Activated gamma-delta T cell treated with anti-CD3 and anti-CD28 coated beads, Interleukin-2, amount 50 U/mL, for 16 hours (primary cell): ENCODE results near the gene BLZF1.
A peak's percentile ranks its signal among the peaks of the same experiment; 100 is the strongest.
"Not testable (repeated sequence)": the region's sequence is repeated elsewhere in the genome, so short reads cannot be mapped to it uniquely, and the experiment has no call there.

ENCODE experiments used
- DNase-seq: peaks from one replicate; pipeline ENCODE4 v3.0.0-alpha.2; 2020; ENCODE audit warnings: low read depth

Gene BLZF1

GRCh38 chr1:169360415-169360814 lies 7.6 kb upstream of the BLZF1 start:
- no peak for DNase-seq

GRCh38 chr1:169361281-169361680 lies 6.7 kb upstream of the BLZF1 start:
- DNase-seq = no peak

DNA sequence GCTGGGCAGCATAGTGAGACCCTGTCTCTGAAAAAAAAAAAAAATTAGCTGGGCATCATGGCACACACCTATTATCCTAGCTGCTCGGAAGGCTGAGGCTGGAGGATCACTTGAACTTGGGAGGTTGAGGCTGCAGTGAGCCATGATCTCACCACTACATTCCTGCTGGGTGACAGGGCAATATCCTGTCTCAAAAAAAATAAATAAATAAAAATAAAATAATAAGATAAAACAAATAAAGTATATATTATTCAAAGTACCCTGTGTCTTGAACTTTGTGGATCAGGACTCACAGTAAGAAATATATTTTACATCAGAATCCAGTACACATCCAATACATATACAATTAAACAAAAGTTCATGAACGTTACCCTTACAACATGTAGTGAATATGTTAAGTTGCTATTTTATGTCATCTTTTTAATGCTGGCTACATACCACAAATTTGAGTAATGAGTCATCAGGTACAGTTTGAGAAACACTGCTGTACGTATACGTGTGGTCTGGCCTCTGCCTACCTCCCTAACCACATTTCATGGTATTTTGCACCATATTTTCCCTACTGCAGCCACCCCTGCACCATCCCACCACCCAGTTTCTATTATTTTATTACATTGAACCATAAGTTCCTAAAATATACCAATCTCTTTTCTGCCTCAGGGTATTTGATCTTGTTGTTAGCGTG lies 4.8 kb upstream of the BLZF1 start:
- no peak for DNase-seq

DNA sequence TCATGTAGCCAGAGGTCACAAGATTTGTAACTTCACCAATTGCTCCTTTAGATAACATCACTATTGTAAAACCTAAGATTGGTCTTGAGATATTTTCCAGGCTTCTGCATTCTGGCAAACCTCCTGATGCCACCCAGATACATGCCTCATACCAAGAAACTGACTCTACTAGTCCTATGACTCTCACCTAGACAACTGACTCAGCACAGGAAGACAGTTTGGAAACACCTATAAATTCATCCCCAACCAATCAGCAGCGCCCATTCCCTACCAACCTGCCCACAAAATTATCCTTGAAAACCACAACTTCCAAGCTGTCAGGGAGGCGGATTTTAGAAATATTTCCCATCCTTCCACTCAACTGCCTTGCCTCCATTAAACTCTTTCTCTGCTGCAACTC lies 3.0 kb upstream of the BLZF1 start:
- DNase-seq = no peak

DNA sequence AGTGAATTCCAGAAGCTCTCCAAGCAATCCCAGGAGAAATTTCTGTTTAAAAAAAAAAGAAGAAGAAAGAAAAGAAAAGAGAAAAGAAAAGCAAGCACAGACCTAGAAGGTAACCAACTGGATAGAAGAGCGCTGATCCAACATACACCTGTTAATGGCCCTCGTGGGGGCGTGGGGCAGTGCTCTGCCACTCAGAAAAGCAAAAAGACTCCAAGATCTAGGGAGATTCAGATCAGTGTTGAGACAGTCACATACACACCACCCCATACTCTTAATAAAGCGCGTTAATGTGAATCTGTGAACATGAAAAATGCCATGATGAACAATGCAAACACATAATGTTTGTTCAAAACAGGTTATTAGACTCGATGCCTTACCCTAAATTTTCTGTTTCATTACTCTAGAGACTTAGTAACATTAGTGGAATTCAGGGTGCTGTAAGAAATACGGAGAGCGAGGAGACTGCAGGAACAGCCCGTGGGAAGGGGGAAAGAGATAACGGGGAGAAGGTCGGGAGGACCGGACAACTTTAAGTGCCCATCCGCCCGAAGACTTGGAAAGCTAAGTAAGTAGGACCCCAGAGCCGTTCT lies 804 bp upstream of the BLZF1 start:
- no peak for DNase-seq

GRCh38 chr1:169368406-169368769 lies 393 bp downstream of the BLZF1 start:
- DNase-seq = no peak

- DNase-seq = no peak
These were observed 3.4 kb downstream of the BLZF1 start for GRCh38 chr1:169371404-169371803.

GRCh38 chr1:169381162-169381561 lies 13.2 kb downstream of the BLZF1 start:
- DNase-seq = no peak

DNA sequence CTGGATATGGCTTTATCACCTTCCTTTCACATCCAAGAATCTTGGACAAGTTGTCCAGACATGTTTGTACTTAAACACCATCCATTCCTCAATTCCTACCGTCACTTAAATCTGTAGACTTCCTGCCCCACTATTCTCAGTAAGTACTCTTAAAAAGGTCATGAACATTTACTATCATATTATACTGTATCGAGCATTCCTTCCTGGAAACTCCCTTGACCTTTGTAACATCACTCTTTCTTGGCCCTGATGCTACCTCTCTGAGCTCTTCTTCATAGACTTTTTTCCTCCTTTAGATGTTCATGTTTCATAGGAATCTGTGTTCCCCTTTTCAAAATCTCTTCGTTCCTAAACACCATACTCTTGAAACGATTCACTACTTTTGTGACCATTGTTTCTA lies 15.5 kb downstream of the BLZF1 start:
- DNase-seq = no peak

GRCh38 chr1:169387399-169387798 lies 19.4 kb downstream of the BLZF1 start:
- no peak for DNase-seq

DNA sequence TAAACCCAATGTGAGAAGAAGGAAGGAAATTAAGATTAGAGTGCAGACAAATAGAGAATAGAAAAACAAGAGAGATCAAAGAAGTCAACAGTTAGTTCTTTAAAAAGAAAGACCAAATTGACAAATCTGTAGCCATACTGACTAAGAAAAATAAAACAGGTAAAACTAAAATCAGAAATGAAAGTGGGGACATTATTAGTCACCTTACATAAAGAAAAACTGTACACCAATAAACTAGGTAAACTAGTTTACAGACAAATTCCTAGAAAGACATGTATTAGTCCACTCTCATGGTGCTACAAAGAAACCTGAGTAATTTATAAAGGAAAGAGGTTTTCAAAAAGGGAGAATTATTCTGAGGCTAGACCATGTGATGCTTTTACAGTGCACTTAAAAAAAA lies 22.3 kb downstream of the BLZF1 start:
- DNase-seq = no peak

- no peak for DNase-seq
These were observed 24.4 kb downstream of the BLZF1 start for GRCh38 chr1:169392406-169392805.

DNA sequence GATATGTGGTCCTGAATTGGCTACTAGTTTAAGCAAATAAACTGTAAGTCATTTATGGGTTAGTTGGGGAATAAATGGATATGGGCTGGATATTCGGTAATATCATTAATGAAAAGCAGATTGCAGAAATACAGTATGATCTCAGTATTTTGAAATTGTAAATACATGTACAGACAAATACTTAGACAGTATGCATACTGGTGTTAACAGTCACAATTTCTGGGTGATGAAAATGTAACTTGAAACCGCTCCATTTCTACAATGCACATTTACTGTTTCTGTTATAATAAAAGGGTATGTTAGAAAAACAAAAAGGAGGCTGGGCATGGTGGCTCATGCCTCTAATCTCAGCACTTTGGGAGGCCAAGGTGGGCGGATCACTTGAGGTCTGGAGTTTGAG lies 28.0 kb downstream of the BLZF1 start:
- DNase-seq = no peak

DNA sequence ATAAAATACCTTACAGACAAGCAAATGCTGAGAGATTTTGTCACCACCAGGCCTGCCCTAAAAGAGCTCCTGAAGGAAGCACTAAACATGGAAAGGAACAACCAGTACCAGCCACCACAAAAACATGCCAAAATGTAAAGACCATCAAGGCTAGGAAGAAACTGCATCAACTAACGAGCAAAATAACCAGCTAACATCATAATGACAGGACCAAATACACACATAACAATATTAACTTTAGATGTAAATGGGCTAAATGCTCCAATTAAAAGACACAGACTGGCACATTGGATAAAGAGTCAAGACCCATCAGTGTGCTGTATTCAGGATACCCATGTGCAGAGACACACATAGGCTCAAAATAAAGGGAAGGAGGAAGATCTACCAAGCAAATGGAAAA lies 34.6 kb downstream of the BLZF1 start:
- not testable (repeated sequence) for DNase-seq

GRCh38 chr1:169408340-169408739 lies 40.3 kb downstream of the BLZF1 start:
- not testable (repeated sequence) for DNase-seq

DNA sequence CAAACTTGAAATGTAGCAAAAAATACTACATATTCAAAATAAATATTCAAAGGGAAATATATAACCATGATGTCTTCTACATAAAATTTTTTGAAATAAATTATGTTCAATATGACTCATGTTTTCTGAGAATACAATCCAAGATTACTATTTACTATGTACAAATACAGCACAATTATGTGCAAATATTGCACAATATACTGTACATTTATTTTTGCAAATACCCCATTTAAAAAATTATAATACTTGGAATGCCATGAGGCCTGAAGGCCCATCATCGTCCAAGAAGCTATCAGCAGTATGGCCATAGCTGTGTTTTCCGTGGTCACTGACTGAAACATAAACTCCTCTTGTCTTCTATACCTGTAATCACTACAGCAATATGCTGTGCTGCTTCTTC lies 47.0 kb downstream of the BLZF1 start:
- DNase-seq = no peak

DNA sequence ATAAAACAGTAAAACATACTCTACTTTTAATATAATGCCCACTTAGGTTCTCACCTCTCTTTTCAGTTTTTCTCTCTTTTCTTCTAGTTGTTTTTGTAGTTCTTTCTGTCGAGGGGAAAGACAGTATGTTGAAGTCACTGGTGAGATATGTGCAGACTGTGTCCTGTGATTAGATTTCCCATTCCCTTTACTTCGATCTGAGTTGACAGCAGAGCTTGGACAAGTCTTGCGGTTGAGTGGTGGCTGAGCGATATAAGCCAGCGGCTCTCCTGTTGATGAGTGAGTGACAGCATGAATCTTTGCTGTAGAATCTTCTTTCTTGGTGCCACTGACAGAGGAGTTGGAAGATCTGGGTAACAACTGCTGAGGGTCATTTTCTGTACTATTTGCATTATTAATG lies 53.3 kb downstream of the BLZF1 start:
- no peak for DNase-seq

DNA sequence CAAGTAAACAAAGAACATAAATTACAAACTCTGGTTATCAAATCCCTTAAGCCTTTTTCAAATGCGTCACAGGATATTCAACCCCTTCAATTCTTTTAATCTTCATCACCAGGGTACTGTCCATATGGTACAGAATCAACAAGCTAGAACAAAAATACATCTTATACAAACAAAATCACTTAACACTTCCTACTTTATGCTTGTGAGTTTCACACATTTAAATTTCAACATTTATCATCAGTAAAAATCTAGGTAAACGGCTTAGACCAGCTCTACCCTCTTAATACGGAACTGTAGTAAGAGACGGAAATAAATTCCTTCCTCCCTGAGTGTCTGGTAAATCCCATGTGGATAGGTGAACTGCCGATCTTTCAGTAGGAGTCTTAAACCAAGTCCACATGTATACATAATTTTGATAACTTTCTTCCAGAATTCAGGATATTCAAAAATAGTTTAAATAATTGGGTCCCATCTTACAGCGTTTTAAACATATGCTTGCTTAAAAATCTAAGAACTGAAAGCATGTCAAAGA lies 58.2 kb downstream of the BLZF1 start:
- no peak for DNase-seq

DNA sequence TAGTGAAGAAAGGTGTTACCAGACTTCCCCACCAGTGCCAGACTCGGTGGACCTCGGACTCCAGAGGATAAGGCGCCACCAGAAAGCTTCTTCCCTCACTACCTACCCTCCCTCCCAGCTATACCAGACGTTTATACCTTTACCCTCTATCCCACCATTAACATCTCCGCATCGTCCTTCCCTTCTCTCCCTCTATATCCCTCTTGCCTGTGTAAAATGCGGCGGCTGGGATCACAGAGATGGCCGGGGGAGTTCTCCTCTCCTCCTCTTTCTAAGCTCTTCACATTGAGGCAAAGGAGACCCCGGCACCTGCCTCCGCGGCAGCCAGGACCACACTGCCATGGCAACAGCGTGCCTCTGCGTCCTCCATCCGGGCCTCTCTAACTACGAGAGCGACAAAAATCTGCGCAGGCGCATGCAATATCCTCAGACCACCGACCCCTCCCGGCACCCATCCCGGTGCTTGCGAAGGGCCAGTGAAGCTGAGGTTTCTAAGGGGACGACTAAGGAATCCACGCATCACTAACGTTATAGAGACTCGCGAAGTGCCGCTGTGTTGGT lies 59.2 kb downstream of the BLZF1 start, which contains the start of gene CCDC181:
TSS of gene CCDC181 (minus strand) at position 394 of the 561 bp plus-strand sequence. CDS start 2,547 bp downstream, outside the sequence.
- DNase-seq = peak; percentile 26
